SK-N-SH (cell line): ENCODE data around the gene TAOK3. TPM values are rescaled to one million over a fixed set of nuclear protein-coding genes. Genes with fewer than 3 reads are reported as not detected.

Experiments
- CTCF ChIA-PET: fragments of 300-600, 350-600 bp; formaldehyde crosslinking; extraction: SDS; loops from one replicate; lab custom pipeline; 2021; lab: Yijun Ruan, JAX
- POLR2A ChIA-PET: fragments of 350-600 bp; sonication (Branson Sonifier 250); formaldehyde crosslinking; extraction: SDS; loops from one replicate; lab custom pipeline; 2020; ENCODE audit warnings: antibody characterized with exemption, inconsistent platforms; lab: Yijun Ruan, JAX
- DNase-seq: peaks from one replicate; pipeline ENCODE4 v3.0.0; 2012
- H2AFZ ChIP-seq: fragments of 200-600 bp; sonication (generic); 2 replicates; pipeline ENCODE4 v1.8.1; 2016; ENCODE audit warnings: antibody characterized with exemption, mild to moderate bottlenecking, low read depth
- H3F3A ChIP-seq: fragments of 200-600 bp; sonication (generic); replicated peaks from 2 replicates; pipeline ENCODE3; 2016; ENCODE audit warnings: antibody characterized with exemption, mild to moderate bottlenecking; ENCODE audit not compliant: insufficient read depth
- H3K27ac ChIP-seq, 2 experiments: fragments of 200-500 bp in 1 of 2; fragments of 200-600 bp in 1 of 2; sonication (Bioruptor generic) in 1 of 2; sonication (generic), shearing (Covaris generic) in 1 of 2; 2 replicates each; pipeline versions ENCODE4 v1.5.1 to v1.6.1; 2014 to 2016; ENCODE audit warnings: low read depth in 2 of 2, inconsistent platforms in 1 of 2, low read length in 1 of 2, mild to moderate bottlenecking in 1 of 2, mixed read lengths in 1 of 2
- H3K27me3 ChIP-seq: fragments of 200-600 bp; sonication (generic), shearing (Covaris generic); 2 replicates; pipeline ENCODE4 v1.6.1; 2016; ENCODE audit warnings: mixed run types; ENCODE audit not compliant: insufficient read depth
- H3K36me3 ChIP-seq, 2 experiments: fragments of 200-500 bp in 1 of 2; fragments of 200-600 bp in 1 of 2; sonication (Bioruptor generic) in 1 of 2; sonication (generic) in 1 of 2; replicated peaks in 1 of 2; 2 replicates each; pipeline versions ENCODE3 to v1.5.1; 2014 to 2016; ENCODE audit warnings: low read length in 1 of 2, mild to moderate bottlenecking in 1 of 2; ENCODE audit not compliant: insufficient read depth in 2 of 2, control insufficient read depth in 1 of 2
- H3K4me1 ChIP-seq, 2 experiments: fragments of 200-500 bp in 1 of 2; fragments of 200-600 bp in 1 of 2; sonication (Bioruptor generic) in 1 of 2; sonication (generic), shearing (Covaris generic) in 1 of 2; 2 replicates each; pipeline versions ENCODE4 v1.5.1 to v1.6.1; 2014 to 2016; ENCODE audit warnings: low read depth in 1 of 2, low read length in 1 of 2, mixed run types in 1 of 2; ENCODE audit not compliant: insufficient read depth in 2 of 2, control insufficient read depth in 1 of 2
- H3K4me2 ChIP-seq: fragments of 200-600 bp; sonication (generic), shearing (Covaris generic); 2 replicates; pipeline ENCODE4 v1.6.1; 2017; ENCODE audit warnings: mixed run types
- H3K4me3 ChIP-seq, 2 experiments: fragments of 200-500 bp in 1 of 2; fragments of 200-600 bp in 1 of 2; sonication (Bioruptor generic) in 1 of 2; sonication (generic), shearing (Covaris generic) in 1 of 2; 2 replicates each; pipeline versions ENCODE4 v1.5.1 to v1.8.1; 2014 to 2016; ENCODE audit warnings: low read depth in 2 of 2, inconsistent platforms in 1 of 2, low read length in 1 of 2, mild to moderate bottlenecking in 1 of 2, mixed read lengths in 1 of 2, moderate library complexity in 1 of 2
- H3K79me2 ChIP-seq: fragments of 200-600 bp; sonication (generic); 2 replicates; pipeline ENCODE4 v1.8.1; 2017; ENCODE audit warnings: mild to moderate bottlenecking; ENCODE audit not compliant: insufficient read depth
- H3K9ac ChIP-seq: fragments of 200-600 bp; sonication (generic); 2 replicates; pipeline ENCODE4 v1.6.1; 2017; ENCODE audit warnings: mixed run types
- H3K9me2 ChIP-seq: fragments of 200-600 bp; sonication (generic); 2 replicates; pipeline ENCODE4 v1.6.1; 2017; ENCODE audit warnings: mixed run types
- H3K9me3 ChIP-seq: fragments of 200-600 bp; sonication (generic); 2 replicates; pipeline ENCODE4 v1.6.1; 2017; ENCODE audit warnings: mixed run types, mild to moderate bottlenecking, moderate library complexity
- H4K20me1 ChIP-seq: fragments of 200-600 bp; sonication (generic); 2 replicates; pipeline ENCODE4 v1.6.1; 2017; ENCODE audit warnings: mild to moderate bottlenecking, mixed run types; ENCODE audit not compliant: insufficient read depth
- CHD2 ChIP-seq: fragments of 150-350 bp; IDR thresholded peaks from 2 replicates; pipeline ENCODE4 v1.6.1; 2018; ENCODE audit warnings: low read length; ENCODE audit not compliant: partially characterized antibody
- EP300 ChIP-seq, 2 experiments: IDR thresholded peaks; 2 replicates each; pipeline versions ENCODE4 v1.4.0 to v1.6.1; 2012; ENCODE audit warnings: borderline replicate concordance in 1 of 2, low read depth in 1 of 2, low read length in 1 of 2
- FOSL2 ChIP-seq: IDR thresholded peaks from 2 replicates; pipeline ENCODE4 v1.4.0; 2012; ENCODE audit warnings: low read depth, mild to moderate bottlenecking, moderate library complexity, borderline replicate concordance
- FOXJ3 ChIP-seq: sonication (generic); formaldehyde crosslinking; IDR thresholded peaks from 2 replicates; pipeline ENCODE4 v1.5.1; 2020; ENCODE audit warnings: mild to moderate bottlenecking, missing genetic modification reagents
- FOXM1 ChIP-seq: IDR thresholded peaks from 2 replicates; pipeline ENCODE4 v1.4.0; 2012; ENCODE audit warnings: low read depth, mild to moderate bottlenecking
- GABPA ChIP-seq: IDR thresholded peaks from 2 replicates; pipeline ENCODE4 v1.4.0; 2012; ENCODE audit warnings: low read depth, mild to moderate bottlenecking
- GATA2 ChIP-seq: sonication (generic); formaldehyde crosslinking; IDR thresholded peaks from 2 replicates; pipeline ENCODE4 v1.5.0; 2020; ENCODE audit warnings: mild to moderate bottlenecking, missing genetic modification reagents
- IRF3 ChIP-seq: fragments of 150-350 bp; IDR thresholded peaks from 2 replicates; pipeline ENCODE4 v1.6.1; 2016; ENCODE audit warnings: mild to moderate bottlenecking, low read depth, low read length
- MAX ChIP-seq: IDR thresholded peaks from 2 replicates; pipeline ENCODE4 v1.4.0; 2012; ENCODE audit warnings: low read depth
- MXI1 ChIP-seq: IDR thresholded peaks from 2 replicates; pipeline ENCODE4 v1.6.1; 2012; ENCODE audit warnings: mild to moderate bottlenecking, low read depth, low read length, improper control_type of control experiment
- POLR2AphosphoS5 ChIP-seq: IDR thresholded peaks from 2 replicates; pipeline ENCODE4 v1.6.1; 2012; ENCODE audit warnings: low read depth, low read length
- RCOR1 ChIP-seq: fragments of 150-350 bp; IDR thresholded peaks from 2 replicates; pipeline ENCODE4 v1.6.1; 2017; ENCODE audit warnings: antibody characterized with exemption, low read length
- REST ChIP-seq: IDR thresholded peaks from 2 replicates; pipeline ENCODE4 v1.6.1; 2012; ENCODE audit warnings: mild to moderate bottlenecking, low read depth, low read length, moderate library complexity
- RFX5 ChIP-seq: IDR thresholded peaks from 2 replicates; pipeline ENCODE4 v1.6.1; 2012; ENCODE audit warnings: mild to moderate bottlenecking, improper control_type of control experiment, low read length
- SIN3A ChIP-seq: IDR thresholded peaks from 2 replicates; pipeline ENCODE4 v1.6.1; 2012; ENCODE audit warnings: low read depth, mild to moderate bottlenecking, low read length, moderate library complexity, borderline replicate concordance
- TAF1 ChIP-seq: IDR thresholded peaks from 2 replicates; pipeline ENCODE4 v1.6.1; 2012; ENCODE audit warnings: low read depth, mild to moderate bottlenecking, low read length, moderate library complexity, borderline replicate concordance
- TEAD4 ChIP-seq: IDR thresholded peaks from 2 replicates; pipeline ENCODE4 v1.4.0; 2012; ENCODE audit warnings: mild to moderate bottlenecking, borderline replicate concordance; ENCODE audit not compliant: insufficient read depth
- USF1 ChIP-seq: IDR thresholded peaks from 2 replicates; pipeline ENCODE4 v1.4.0; 2012; ENCODE audit warnings: low read depth, borderline replicate concordance
- USF2 ChIP-seq: fragments of 150-350 bp; IDR thresholded peaks from 2 replicates; pipeline ENCODE4 v1.6.1; 2017; ENCODE audit warnings: antibody characterized with exemption, low read length, low read depth, borderline replicate concordance
- WGBS: methylation state at CpG from one replicate; pipeline ENCODE4 v1.1.6; 2017; ENCODE audit warnings: low lambda C conversion rate; 5-methylcytosine and 5-hydroxymethylcytosine counted together
- polyA plus RNA-seq, 3 experiments: library from polyadenylated mRNA; depleted of rRNA; stranded (reverse); fragments of >200 nt; gene quantifications; 2 replicates each; pipeline ENCODE4 v1.2.3, GENCODE V29; 2012

Gene TAOK3
- polyA plus RNA-seq, 1 of the 3 experiments (the other 2 are of a cell fraction) = 18.1 TPM

- H3K4me3 ChIP-seq = no peak overlapping the region
- no peak overlapping the region for H3K4me2 ChIP-seq
- H3F3A ChIP-seq = peaks cover 9% of the 10 kb centered on the region
- CTCF ChIA-PET = no interaction called here
- no peaks in the 10 kb centered on the region for H3K79me2 ChIP-seq
- H3K4me1 ChIP-seq = peaks cover 0 to 10% of the 10 kb centered on the region in 2 experiments; a peak in 1 of 4 replicates
- POLR2A ChIA-PET = no interaction called here
- H3K36me3 ChIP-seq = peaks cover 6 to 33% of the 10 kb centered on the region in 2 experiments
- DNase-seq = no peak
- 100% methylated on average over 1 of the region's 1 CpG for whole genome bisulfite sequencing
- H3K27me3 ChIP-seq = no peaks in the 10 kb centered on the region
- no peak overlapping the region for H3K9ac ChIP-seq
- no peak for TF ChIP-seq SIN3A
- TF ChIP-seq IRF3 = no peak
- no peak for TF ChIP-seq USF1
- no peak for TF ChIP-seq CHD2
- TF ChIP-seq FOXM1 = no peak
- no peak overlapping the region for H2AFZ ChIP-seq
- peak overlapping the region in 1 of 2 experiments; percentile 59; a peak in 1 of 4 replicates for H3K27ac ChIP-seq
- no peaks in the 10 kb centered on the region for H3K9me3 ChIP-seq
- no peaks in the 10 kb centered on the region for H3K9me2 ChIP-seq
- no peaks in the 10 kb centered on the region for H4K20me1 ChIP-seq
These were observed 135.5 kb downstream of the TAOK3 start for GRCh38 chr12:118237052-118237665.

- Histone ChIP-seq H3K4me2 (no peak overlapping the region), H3F3A (no peaks in the 10 kb centered on the region), H4K20me1 (no peaks in the 10 kb centered on the region), H3K27me3 (no peaks in the 10 kb centered on the region), H3K9me2 (no peaks in the 10 kb centered on the region), H3K27ac (no peak overlapping the region), H2AFZ (no peak overlapping the region), H3K9ac (no peak overlapping the region), H3K36me3 (peaks cover 0 to 15% of the 10 kb centered on the region in 2 experiments), H3K4me3 (no peak overlapping the region), H3K9me3 (no peaks in the 10 kb centered on the region), H3K4me1 (no peaks in the 10 kb centered on the region), H3K79me2 (no peaks in the 10 kb centered on the region)
- CTCF ChIA-PET = interaction anchor here (1.6 to 2.0 kb wide), 2 partner anchors 12 to 155 kb away, joined by 3 to 5 read pairs; partner anchors contain the start of gene SUDS3
- POLR2A ChIA-PET = no interaction called here
- DNase-seq = no peak
- TF ChIP-seq EP300 (IDR thresholded peaks at IDR 0.05; ENCODE audit: borderline replicate concordance in 1 of 2, low read depth in 1 of 2, low read length in 1 of 2) (no peak), FOXJ3 (CRISPR knock-in tag) (no peak), FOSL2 (no peak), TAF1 (no peak), RFX5 (no peak), GABPA (no peak), RCOR1 (no peak), GATA2 (CRISPR knock-in tag) (no peak), POLR2AphosphoS5 (no peak), USF2 (no peak), REST (no peak), IRF3 (no peak), TEAD4 (no peak), MXI1 (no peak), MAX (no peak)
These were observed 152.0 kb downstream of the TAOK3 start for GRCh38 chr12:118220702-118221101.
